Keratinocyte (primary cell): ENCODE results near the gene MKS1.

Experiments used
- EZH2 ChIP-seq: IDR thresholded peaks from one replicate; pipeline ENCODE4 v1.6.1; 2012; ENCODE audit warnings: inconsistent platforms, mild to moderate bottlenecking, low read length, moderate library complexity
- TF ChIP-seq, protein P1 (sequence below), 3 experiments: IDR thresholded peaks in 1 of 3; conservative IDR thresholded peaks in 1 of 3; optimal IDR thresholded peaks in 1 of 3; 2 replicates in 2 of 3; 3 replicates in 1 of 3; pipeline versions ENCODE3 to v1.5.1; 2011; ENCODE audit warnings: low read length in 3 of 3, mild to moderate bottlenecking in 3 of 3, moderate library complexity in 2 of 3, control low read depth in 1 of 3, inconsistent platforms in 1 of 3; ENCODE audit not compliant: insufficient read depth in 2 of 3; ENCODE audit errors: extremely low read depth in 1 of 3

DNA sequence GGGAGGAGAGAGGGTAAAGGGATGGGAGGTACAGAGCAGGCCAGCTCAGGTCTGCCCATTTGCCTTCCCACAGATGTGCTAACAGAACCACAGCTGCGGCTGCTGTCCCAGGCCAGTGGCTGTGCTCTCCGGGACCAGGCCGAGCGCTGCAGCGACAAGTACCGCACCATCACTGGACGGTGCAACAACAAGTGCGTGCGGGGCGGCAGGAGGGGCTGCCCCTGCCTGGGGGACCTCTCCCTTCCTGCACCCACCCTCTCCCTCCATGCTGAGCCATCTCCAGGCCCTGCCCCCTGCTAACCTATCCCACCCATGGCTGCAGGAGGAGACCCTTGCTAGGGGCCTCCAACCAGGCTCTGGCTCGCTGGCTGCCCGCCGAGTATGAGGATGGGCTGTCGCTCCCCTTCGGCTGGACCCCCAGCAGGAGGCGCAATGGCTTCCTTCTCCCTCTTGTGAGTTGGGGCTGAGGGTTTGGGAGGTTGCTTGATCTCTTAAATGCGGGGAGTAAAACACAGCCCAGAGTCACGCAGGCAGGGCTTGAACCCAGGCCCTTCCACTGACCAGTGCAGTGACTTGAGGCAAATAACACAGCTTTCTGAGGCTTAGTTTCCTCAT lies 25.3 kb downstream of the MKS1 start:
- TF ChIP-seq, protein P1, sequence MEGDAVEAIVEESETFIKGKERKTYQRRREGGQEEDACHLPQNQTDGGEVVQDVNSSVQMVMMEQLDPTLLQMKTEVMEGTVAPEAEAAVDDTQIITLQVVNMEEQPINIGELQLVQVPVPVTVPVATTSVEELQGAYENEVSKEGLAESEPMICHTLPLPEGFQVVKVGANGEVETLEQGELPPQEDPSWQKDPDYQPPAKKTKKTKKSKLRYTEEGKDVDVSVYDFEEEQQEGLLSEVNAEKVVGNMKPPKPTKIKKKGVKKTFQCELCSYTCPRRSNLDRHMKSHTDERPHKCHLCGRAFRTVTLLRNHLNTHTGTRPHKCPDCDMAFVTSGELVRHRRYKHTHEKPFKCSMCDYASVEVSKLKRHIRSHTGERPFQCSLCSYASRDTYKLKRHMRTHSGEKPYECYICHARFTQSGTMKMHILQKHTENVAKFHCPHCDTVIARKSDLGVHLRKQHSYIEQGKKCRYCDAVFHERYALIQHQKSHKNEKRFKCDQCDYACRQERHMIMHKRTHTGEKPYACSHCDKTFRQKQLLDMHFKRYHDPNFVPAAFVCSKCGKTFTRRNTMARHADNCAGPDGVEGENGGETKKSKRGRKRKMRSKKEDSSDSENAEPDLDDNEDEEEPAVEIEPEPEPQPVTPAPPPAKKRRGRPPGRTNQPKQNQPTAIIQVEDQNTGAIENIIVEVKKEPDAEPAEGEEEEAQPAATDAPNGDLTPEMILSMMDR (optimal IDR thresholded peaks at IDR 0.05 in 1 of 3, IDR thresholded peaks at IDR 0.05 in 1 of 3, conservative IDR thresholded peaks at IDR 0.05 in 1 of 3; ENCODE audit: extremely low read depth in 1 of 3, insufficient read depth in 2 of 3, low read length in 3 of 3), result no peak
- no peak for TF ChIP-seq EZH2
